CD4-positive, alpha-beta T cell treated with Interleukin-17A for 4 hours (primary cell): ENCODE results near the gene TSPAN11.
"Not testable (repeated sequence)": the region's sequence is repeated elsewhere in the genome, so short reads cannot be mapped to it uniquely, and the experiment has no call there.

Experiments
- DNase-seq: peaks from one replicate; pipeline ENCODE4 v3.0.0-alpha.2; 2020; ENCODE audit warnings: mixed read lengths

TSPAN11 gene

DNA sequence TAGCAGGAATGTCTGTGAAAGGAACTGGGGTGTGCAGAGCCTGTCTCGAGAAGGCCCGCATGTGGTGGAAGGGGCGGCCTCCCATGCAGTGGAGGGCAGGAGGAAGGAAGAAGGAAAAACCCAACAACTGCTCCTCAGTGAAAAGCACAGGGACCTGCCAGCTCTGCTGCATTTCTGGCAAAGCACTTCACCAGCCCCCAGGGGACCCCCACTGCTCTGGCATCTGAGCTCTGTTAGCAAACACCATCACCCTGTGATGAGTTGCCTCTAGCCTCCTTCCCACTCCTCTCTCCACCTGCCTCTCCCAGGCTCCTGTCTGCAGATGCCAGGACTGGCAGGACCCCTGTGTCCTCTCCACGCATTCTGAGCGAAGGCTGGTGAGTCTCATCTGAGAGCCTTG is 78.1 kb downstream of the TSPAN11 start:
- no peak for DNase-seq

DNA sequence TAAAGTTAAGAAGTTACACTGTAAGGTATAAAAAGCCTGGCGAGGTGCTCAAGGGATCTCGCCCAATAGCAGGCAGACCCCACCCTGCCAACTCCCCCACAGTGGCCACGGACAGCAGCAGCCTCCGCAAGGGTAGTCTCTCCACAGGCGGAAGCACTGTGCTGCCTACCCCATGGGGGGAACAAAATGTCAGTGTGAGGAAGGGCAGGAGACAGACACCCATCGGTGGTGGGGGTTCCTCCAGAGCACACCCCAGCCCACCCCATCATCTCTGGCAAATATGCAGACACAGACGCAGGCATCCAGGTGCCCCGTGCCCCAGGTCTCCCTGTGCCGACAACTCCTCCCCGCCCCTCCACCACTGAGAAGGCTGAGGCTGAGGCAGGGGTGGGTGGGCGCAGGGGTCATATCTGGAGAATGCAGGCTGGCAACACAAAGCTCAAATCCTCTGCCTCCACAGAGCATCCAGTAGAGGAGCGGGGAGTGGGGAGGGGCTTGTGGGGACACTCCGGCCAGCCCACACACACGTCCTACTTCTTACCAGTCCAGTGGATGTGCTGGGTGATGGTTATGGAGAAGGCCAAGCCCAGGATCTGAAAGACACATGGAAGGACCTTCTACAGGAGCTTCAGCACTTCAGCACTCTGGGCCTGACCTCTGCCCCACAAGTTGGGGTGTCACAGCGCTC is 78.9 kb downstream of the TSPAN11 start:
- DNase-seq, result no peak

DNA sequence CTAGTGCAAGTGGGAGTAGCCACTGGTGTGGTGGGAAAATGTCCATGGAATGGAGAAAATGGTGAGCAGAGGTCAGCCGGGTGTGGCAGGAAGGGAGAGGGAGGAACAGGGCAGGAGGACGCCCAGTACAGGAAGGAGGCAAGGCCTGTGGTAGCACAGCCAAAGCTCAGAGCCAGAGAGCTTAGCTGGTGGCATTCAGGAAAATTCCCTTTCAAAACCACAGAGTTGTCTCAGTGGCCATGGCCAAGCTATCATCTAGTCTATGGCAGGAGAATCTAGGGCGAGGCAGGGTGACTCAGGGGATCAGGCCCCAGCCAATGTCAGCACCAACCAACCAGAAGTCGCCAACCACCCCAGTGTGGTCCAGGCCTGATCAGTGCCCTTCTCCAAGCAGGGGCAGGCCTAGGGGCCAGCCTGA is 79.4 kb downstream of the TSPAN11 start:
- no peak for DNase-seq

DNA sequence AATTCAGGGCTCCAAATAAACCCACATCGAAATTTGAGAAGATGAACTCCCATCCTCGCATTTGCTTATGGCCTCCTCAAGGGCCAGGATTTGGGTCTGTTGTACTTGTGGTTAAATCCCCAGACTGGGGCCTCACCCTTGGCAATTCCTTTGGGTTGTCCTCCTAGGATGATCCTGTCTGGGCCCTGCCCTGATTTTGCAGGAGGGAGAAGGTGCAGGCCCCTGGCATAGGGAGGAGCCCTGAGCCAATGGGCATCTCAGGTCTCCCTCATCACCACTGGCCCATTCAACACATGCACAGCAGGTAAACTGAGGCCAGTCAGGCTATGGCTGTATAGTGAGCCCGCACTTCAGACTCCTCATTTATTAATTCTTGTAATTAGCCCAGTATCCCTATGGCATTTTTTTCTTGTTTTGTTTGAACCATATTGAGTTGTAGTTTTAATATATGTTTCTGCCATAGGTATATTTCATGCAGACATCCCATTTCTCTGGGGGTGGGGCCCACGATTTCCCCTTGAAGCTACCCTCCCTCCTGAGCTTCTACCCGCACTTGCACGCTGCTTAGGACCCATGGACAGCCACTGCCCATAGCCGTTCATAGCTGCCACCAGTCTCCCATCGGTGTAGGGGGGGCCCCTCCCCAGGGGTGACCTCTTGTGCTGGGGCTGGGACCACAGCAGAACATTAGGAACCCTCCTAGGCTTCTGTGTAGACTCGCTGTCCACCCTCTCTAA is 80.0 kb downstream of the TSPAN11 start:
- DNase-seq, result no peak

DNA sequence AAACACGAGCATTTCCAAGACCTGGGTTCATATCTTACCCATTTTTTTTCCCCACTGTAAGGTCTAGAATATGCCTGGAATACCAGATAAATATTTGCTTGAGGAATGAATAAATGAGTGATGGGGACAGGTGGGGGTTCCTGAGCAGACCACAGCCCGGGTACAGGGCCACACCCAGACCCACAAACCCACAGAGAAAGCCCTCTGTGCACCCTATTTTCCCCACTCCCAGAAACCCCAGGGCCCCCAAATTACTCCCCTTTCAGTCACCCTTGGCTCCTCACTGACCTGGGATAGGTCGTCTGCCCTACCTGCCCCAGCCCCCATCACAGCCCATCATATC is 80.6 kb downstream of the TSPAN11 start:
- no peak for DNase-seq

DNA sequence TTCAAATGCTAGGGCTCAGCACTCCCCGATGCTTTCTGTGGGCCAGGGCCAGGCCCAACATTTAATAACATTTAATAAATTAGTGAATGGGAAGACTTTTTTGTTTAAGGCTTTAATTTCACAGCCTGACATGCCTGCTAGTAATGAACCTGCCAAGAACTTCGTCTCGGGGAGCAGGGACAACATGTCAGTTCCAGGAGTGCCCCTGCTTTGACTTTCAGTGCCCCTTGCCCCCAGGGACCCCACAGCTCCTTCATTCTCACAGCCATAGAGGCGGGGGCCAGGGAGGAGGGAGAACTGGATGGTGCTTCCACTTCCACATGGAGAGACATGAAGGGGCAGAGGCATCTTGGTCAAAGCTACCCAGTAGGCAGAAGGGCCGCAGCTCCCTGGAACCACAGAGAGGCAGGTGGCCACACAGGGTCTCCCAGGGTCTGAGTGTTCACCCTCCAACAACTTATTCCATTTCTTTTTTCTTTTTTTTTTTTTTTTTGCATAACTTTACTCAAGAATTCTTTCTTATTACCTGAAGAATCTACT is 81.2 kb downstream of the TSPAN11 start:
- DNase-seq, result no peak

DNA sequence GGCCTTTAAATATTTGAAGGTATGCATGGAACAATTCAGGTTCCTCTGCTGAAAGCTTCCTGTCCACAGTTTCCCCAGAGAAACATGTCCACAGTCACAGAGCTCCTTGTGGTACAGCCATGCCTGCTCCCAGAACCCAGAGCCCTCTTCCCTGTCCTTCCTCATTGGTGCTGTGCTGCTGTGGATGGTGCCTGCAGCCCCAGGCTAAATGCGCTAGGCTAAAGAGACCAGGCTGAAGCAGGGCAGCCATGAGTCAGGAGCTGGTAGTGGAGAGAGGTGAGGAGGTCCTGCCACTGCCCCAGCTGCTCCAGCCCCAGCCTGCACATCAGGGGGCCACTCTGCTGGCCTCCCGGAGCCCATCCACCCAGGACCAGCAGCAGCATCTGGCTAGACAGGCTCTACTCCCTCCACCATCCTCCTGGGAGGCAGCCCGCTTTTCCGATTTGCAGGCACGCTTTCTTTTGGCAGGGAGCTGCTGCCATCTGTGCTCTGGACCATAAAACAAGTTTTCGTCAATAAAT is 81.8 kb downstream of the TSPAN11 start:
- no peak for DNase-seq

DNA sequence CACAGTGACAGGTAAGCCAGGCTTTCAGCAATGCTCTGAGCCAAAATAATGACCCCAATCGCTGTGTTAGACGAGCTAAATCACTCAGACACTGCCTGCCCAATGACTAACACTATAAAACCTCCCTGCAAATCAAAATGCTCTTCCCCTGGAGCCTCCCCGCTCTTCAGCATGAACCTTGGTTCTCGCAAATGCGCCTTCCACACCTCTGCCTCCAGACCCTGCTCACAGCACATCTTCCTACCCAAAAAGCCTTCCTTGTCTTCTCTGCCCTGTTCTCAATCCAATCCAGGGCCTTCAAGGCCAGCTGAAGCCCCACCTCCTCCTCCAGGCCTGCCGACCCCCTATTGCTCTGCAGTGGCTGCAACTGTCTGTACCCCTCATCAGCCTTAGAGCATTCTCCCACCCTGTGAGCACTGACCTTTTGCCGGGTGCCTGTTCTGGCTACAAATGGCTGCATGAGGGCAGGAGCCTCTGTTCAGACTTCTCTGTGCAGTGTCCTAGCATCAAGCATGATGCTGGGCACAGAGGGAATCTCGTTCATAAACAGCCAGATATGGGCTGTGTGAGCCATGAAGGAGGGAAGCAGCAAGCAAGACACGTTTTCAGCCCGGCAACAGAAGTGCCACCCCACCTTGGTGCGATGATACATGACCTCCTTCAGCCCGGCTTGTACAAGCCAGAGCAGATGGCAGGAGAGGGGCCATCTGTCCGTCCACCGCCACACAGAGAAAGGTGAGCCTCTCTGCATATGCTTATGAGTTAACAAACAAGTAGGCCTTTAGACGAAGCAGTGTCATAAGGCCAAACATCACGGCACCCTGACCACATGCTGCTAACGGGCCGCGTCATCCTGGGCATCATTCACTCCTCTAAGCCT is 82.7 kb downstream of the TSPAN11 start:
- DNase-seq, result no peak

DNA sequence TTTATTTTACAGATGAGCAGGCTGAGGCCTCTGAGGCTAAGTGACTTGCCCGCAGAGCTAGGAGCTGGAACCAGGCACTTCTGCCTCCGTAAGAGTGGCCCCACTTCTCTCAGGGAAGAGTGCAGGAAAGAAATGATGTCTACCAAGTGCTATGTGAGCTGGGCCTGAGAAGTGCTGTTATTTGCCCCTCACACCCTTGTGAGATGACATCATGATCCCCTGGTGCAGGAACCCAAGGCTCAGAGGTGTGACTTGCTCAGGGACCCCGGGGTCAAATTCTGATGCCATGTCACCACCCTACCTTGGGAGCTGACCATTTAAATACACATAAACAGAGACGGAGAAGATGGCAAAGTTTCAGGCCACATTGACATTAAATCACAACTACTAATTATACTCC is 83.4 kb downstream of the TSPAN11 start:
- no peak for DNase-seq

DNA sequence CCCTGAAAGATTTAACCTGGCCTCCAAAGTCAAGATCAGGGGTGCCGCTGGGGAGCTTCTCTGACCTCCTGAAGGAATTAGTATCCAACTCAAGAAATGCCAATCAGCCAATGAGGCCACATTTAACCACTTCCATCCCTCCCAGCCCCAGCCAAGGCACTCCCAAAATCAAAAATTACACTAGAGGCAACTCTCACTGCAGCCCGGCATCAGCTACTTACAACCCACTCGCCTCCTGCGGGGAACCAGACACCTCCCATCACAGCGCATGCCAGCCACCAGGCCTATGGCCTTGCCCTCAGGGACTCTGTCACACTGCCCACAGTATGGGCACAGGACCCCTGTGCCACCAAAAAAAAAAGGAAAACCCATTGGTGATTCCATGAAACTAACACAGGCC is 84.8 kb downstream of the TSPAN11 start:
- no peak for DNase-seq

DNA sequence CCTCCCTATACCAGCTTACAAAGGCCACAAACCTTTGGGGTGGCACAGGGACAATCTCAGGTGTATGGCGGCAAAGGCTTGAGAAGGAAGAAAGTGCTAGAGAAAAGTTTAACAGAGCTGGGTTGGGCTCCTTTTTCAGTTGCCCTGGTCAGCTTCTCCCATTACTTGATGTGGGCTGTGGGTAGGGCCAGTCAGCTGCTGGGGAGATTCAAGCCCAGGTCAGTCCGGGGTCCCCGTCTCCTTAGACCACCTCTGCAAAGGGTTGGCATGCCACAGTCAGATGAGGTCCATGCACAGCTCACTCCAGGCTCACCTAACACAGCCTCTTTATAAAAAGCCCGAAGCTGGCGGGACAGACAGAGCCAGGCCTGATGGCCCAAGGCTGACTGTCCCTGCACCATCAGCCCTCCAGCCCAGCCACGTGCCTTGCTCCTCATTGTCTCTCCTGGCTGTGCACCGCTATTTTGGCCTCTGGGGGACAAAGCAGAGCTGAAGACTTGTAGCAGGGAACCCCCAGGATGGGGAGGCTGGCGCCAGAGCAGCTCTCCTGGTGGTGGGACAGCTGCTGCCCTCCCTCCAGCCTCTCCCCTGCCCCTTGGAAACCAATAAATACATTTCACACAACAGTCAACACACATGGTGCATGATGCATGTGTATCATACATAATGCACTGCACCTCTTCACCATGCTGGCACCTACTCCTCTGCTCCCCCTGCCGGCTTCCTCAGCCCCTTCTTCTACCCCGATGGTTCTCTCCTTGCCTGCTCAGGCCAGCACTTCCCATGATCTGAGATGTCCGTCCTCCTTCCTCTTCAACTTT is 85.4 kb downstream of the TSPAN11 start:
- DNase-seq, result no peak

DNA sequence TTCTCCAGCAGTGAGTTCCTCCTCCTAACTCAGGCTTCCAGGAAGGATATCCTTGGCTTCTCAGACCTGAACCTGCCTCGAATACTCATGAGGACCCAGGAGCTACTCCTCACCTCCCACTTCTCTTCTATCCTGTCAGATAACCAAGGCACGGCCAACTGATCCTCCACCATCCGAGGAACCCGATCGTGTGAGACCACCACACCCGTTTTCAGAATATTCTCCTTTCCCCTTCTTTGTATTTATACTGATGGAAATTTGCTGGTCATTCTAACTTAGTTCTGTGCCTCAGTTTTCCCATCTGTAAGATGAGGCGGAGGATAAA is 86.0 kb downstream of the TSPAN11 start:
- not testable (repeated sequence) for DNase-seq

DNA sequence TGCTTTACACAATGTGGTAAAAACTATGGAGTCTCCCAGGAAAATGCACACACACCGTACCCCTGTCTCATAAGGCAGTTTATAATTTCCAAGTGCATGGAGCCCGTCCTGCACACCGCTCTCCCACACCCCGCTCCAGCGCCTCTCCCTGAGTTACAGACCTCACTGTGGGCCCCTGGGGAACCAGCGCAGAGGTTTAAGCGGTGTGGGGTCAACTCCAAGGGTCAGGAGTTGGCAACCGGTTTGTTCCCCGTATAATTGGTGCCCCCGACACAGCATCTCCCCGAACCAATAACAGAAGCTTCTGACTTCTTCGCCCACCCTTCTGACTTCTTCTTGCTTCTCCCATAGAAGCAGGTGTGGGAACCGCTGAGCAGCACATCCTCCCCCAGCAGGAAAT is 88.7 kb downstream of the TSPAN11 start:
- DNase-seq, result no peak

DNA sequence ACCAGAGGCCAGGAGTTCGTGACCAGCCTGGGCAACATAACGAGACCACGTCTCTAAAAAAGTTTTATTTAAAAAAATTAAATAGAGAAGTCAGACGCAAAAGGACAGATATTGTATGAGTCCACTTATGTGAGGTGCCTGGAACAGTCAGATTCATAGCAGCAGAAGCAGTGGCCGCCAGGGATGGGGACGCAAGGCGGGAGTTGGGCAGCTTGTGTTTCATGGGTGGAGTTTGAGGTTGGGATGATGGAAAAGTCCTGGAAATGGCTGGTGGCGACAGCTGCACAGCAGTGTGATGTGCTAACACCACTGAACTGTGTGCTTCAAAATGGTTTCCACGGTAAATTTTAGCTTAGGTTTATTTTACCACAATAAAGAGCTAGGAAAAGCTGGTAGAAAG is 89.5 kb downstream of the TSPAN11 start:
- no peak for DNase-seq

DNA sequence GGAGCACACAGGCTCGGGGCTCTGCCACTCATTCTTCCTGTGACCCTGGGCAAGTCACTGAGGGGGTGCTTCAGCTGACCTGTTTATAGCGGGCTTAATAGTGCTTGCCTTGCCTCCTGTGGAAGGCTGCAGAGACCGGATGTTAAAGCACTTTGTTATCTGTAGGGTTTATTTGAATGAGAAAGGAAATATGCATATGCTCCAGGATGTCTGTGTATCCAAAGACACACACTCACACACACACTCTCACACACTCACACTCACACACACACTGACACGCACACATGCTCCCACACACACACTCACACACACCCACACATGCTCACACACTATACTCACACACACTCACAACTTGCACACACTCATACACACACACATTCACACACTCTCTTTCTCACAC is 91.0 kb downstream of the TSPAN11 start:
- no peak for DNase-seq

DNA sequence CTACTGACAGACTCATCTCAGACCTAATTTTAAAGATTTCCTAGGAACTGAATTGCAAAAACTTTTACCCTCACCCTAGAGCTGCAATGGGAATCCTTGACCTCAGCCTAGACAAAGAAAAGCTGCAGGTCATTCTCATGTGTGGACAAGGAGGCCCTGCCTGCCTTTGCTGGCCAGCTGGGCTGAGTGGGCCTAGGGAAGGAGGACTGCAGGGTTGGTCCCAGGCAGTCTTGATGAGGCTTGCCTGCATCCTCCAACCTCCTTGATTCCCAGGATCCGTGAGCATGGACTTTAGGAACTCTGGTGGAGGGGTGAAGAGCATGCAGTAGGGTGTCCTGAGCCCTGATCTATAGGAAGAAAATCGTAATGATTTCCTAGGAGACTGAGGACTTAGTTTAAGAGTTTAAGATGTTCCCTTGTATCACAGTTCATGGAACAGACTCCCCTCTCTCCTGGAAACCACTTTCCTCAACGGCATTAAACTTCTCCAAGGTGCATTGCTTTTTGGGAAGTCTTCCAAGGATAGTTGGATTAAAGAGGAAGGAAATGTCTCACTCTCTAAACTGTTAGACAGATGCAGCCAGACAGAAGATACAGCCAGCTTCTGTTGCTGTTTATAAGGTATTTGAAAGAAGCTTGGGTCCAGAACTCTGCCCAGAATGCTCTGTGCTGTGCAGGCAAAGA is 91.7 kb downstream of the TSPAN11 start:
- DNase-seq, result no peak

DNA sequence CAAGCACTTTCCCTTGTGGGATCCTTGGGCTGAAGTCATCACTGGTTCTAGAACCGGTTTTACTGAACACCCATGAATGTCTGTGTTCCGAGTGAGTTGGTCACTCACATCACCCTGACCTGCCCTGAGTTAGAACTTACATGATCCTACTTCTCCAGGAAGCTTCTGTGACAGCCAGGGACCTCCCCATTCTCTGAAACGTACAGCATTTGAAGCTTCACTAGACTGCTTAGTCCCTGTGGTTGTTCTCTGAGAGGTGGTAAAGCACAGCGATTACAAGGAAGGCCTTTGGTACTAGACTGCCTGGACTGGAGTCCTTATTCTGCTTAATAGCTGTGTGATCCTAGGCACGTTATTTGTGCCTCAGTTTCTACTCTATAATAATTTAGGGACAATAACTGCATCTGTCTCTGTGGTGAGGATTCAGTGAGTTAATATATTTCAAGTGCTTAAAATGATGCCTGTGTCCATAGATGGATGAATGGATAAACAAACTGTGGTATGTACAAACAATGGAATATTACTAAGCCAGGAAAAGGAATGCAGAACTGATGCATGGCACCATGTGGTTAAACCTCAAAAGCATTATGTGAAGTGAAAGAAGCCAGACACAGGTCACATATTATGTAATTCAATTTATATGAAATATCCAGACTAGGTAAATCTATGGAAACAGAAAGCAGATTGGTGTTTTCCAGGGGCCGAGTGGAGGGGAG is 92.4 kb downstream of the TSPAN11 start:
- DNase-seq, result no peak

DNA sequence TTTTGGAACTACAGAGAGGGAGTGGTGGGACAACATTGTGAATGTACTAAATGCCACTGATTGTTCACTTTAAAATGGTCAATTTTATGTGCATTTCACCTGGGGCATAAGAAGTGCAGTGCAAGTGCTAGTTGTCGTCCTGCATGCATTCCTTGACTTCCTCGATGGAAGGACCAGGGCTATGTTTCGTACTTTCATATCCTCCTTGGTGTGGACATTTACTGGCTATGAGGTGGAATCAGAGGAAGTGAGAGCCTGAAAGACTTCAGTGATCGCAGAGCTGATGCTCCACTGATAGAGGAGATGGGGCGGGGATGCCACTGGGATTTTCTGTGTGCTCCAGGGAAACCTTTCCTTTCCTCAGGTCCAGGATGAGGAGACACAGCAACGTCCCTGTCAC is 93.0 kb downstream of the TSPAN11 start:
- DNase-seq, result no peak

DNA sequence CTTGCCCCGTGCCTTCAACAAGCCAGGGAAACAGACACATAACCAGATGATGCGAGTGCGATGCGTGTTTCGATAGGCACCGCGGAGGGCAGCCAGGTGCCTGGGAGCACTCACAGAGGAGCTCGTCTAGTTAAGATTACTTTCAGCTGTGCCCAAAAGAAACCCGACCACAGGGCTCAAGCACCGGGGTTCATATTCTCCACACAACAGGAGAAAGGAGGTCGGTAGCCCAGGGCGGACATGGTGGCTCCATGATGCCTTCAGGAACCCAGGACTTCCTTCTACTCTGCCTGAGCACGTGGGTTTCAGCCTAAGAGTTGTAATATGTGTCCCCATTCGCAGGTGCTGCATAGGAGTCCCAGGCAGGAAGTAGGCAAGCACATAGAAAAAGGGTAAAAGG is 93.4 kb downstream of the TSPAN11 start:
- DNase-seq, result no peak

DNA sequence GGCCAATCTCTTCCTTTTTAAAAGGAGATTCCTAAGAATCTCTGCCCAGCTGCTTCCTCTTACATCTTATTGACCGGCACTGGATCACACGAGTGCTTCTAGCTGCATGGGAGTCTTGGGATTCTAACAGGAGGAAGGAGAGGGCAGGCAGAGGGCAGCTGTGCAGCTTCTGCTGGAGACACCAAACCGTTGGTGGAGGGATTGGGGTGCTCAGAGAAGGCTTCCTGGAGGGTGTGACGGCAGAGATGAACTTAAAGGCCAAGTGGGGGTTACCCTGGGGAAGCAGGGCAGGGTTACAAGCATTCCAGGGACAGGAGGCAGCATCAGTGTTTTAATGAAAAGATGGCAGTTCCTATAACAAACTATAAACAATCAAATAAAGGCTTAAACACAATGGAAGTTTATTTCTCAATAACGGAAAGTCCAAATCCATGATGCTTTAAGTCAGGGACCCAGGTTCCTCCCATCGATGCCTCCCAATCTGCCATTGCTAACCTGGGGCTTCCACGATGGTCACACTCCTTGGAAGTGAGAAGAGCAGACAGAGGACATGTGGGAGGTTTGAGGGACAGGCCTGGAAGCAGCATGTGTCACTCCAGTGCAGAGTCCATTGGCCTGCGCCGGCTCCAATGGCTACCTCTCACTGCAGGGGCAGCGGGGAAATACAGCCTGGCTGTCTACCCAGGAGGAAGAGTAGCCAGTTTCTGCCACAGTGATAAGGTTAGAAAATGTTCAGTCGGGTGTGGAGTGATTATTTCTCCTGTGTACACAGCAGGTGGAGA is 94.0 kb downstream of the TSPAN11 start:
- DNase-seq, result no peak
